SIG-M5 (cell line): ENCODE results near the gene MTMR12.

Experiments
- DNase-seq: peaks from one replicate; lab custom pipeline; 2025; lab: John Stamatoyannopoulos, UW

The MTMR12 gene

DNA sequence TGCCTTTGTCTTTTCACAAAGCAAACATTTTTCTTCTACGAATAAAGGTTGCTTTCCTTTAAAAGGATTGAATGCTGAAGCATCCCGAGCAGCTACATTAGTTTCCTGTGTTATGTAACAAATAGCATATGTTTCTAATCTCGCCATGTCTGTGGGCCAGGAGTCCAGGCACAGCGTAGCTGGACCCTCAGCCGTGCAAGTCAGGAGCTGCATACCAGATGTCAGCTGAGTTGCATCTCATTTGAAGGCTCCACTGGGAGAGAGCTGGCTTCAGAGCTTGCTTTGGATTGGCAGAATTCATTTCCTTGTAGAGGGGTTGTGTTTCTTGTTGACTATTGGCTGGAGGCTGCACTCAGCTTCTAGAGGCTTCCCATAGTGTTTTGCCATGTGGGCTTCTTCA lies 122.6 kb downstream of the MTMR12 start:
- no peak for DNase-seq

GRCh38 chr5:32187675-32188074 lies 125.1 kb downstream of the MTMR12 start:
- no peak for DNase-seq

DNA sequence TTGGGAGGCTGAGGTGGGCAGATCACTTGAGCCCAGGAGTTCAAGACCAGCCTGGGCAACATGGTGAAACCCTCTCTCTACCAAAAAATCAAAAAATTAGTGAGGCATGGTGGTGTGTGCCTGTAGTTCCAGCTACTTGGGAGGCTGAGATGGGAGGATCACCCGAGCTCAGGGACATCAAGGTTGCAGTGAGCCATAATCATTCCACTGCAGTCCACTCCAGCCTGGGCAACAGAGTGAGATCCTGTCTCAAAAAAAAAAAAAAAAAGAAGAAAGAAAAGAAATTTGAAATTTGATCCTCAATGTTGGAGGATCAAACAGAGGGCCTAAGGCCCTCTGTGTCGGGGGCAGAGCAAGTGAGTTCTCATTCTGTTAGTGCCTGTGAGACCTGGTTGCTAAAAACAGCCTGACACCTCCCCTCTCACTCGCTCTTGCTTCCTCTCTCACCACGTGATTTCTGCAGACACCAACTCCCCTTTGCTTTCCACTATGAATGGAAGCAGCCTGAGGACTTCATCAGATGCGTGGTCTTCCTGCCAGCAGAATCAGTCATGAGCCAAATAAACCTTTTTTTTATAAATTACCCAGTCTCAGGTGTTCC lies 130.2 kb downstream of the MTMR12 start:
- DNase-seq, result no peak
